ENCODE data around the gene KRTAP9-2.
"Not testable (repeated sequence)": the region's sequence is repeated elsewhere in the genome, so short reads cannot be mapped to it uniquely, and the experiment has no call there.

KRTAP9-2 gene

GRCh38 chr17:41237116-41237515 lies 10.7 kb downstream of the KRTAP9-2 start:
- not testable (repeated sequence) for DNase-seq

DNA sequence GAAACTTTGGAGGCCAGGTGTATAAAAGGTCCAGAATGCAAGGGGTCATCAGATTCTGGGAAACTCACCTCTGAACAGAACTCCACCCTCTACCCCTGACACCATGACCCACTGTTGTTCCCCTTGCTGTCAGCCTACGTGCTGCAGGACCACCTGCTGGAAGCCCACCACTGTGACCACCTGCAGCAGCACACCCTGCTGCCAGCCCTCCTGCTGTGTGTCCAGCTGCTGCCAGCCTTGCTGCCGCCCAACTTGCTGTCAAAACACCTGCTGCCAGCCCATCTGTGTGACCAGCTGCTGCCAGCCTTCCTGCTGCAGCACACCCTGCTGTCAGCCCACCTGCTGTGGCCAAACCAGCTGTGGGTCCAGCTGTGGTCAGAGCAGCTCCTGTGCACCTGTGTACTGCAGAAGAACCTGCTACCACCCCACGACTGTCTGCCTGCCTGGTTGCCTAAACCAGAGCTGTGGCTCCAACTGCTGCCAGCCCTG lies 11.5 kb downstream of the KRTAP9-2 start, which contains the start of gene KRTAP9-8:
TSS of gene KRTAP9-8 (plus strand) at position 51 of the 489 bp plus-strand sequence. CDS start at position 104, 53 bp downstream.
- not testable (repeated sequence) for DNase-seq

GRCh38 chr17:41246995-41247787 lies 20.7 kb downstream of the KRTAP9-2 start:
- DNase-seq, result not testable (repeated sequence)

- DNase-seq, result not testable (repeated sequence)
These were observed 23.3 kb downstream of the KRTAP9-2 start, which contains the start of gene KRTAP9-4 for GRCh38 chr17:41249637-41250240. TSS of gene KRTAP9-4 (plus strand) at chr17:41249687. CDS start at chr17:41249721, 34 bp downstream.

DNA sequence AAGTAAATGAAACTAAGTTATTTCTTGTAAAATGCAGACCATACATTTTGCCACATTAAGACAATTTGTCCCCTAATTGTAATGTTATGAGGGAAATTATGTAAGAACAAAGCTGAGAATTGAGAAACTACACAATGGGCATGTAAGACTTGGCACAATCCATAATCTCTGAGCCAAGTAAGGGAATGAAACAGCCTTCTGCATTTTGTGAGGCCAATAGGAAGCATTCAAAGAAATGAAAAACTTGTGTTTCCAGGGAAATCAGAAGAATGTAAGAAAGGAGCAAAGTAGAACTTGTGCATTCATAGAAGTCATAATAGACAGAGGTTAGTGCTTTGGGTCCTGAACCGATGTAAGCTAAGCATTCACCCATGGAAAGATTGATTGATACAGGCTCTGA lies 24.8 kb downstream of the KRTAP9-2 start:
- no peak for DNase-seq

DNA sequence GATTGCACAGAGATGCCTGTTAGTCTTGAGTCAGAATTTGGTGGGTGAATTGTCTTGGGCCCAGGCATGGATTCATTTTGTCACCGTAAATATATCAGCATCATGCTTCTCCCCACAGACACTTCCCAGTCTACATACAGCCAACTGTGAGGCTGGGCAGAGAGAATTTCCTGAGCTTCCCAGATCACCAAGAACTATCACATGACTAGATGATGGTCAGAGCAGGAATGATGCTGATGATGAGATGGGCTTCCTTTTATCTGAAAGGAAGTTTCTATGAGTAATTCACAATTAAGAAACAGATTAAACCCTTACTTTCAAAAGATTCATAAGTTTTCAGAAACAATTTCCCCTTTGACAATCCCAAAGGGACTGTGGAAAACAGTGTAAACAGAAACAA lies 28.4 kb downstream of the KRTAP9-2 start:
- no peak for DNase-seq

GRCh38 chr17:41255381-41256290 lies 29.2 kb downstream of the KRTAP9-2 start, which contains the start of gene KRTAP9-9:
TSS of gene KRTAP9-9 (plus strand) at chr17:41255384.
- DNase-seq, result not testable (repeated sequence)

DNA sequence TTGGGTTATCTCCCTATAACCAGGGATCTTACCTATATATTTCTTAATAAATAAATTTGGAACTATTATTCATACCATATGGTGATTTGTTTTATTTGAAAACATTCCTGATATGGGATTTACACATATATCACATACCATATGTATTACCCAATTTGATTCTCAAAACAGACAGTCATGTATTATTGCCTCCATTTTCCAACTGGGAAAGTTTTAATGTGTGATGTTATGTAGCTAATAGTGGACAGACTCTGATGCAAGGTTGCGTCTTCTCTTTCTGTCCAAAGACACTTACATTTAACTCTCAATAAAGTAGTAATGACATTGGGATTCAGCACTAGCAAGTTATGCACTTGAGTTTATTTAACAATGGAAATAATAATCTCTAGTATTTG lies 29.8 kb downstream of the KRTAP9-2 start:
- DNase-seq, result no peak

DNA sequence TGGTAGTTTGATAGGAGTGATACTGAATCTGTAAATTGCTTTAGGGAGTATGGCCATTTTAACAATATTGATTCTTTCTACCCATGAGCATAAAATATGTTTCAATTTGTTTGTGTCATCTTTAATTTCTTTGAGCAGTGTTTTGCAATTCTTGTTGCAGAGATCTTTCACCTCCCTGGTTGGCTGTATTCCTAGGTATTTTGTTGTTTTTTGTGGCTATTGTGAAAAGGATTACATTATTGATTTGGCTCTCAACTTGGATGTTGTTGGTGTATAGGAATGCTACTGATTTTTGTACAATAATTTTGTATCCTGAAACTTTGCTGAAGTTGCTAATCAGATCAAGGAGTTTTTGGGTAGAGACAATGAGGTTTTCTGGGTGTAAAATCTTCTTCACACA lies 32.0 kb downstream of the KRTAP9-2 start:
- DNase-seq, result no peak

GRCh38 chr17:41263212-41263611 lies 36.8 kb downstream of the KRTAP9-2 start:
- no peak for DNase-seq

DNA sequence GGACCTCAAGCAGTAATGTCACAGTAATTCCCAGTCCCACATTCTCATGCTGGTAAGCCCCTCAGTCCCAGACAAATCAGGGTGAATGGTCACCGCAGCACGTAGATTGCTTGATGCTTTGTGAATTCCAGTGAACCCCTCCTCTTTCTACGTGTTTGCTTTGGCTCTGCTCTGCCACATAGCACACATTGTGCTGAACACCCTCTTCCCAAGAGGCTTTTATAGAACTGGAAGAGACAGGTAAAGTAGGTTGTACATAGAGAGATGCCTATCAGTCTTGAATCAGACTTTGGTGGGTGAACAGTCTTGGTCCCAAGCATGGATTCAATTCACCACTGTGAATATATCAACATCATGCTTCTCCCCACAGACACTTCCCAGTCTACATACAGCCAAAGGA lies 38.2 kb downstream of the KRTAP9-2 start:
- DNase-seq, result no peak

DNA sequence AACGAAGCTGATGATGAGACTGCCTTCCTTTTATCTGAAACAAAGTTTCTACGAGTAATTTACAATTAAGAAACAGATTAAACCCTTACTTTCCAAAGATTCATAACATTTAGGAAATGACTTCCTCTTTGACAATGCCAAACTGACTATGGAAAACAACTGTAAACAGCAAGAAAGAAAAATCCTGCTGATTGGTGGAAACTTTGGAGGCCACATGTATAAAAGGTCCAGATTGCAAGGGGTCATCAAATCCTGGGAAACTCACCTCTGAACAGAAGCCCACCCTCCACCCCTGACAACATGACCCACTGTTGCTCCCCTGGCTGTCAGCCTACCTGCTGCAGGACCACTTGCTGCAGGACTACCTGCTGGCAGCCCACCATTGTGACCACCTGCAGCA lies 38.6 kb downstream of the KRTAP9-2 start, which contains the start of gene KRTAP9-6:
TSS of gene KRTAP9-6 (plus strand) at position 301 of the 400 bp plus-strand sequence. CDS start at position 301, 0 bp downstream.
- no peak for DNase-seq

GRCh38 chr17:41267711-41268110 lies 41.3 kb downstream of the KRTAP9-2 start:
- no peak for DNase-seq

- DNase-seq, result not testable (repeated sequence)
These were observed 44.9 kb downstream of the KRTAP9-2 start for GRCh38 chr17:41271323-41271722.

GRCh38 chr17:41271858-41272257 lies 45.4 kb downstream of the KRTAP9-2 start:
- DNase-seq, result no peak

DNA sequence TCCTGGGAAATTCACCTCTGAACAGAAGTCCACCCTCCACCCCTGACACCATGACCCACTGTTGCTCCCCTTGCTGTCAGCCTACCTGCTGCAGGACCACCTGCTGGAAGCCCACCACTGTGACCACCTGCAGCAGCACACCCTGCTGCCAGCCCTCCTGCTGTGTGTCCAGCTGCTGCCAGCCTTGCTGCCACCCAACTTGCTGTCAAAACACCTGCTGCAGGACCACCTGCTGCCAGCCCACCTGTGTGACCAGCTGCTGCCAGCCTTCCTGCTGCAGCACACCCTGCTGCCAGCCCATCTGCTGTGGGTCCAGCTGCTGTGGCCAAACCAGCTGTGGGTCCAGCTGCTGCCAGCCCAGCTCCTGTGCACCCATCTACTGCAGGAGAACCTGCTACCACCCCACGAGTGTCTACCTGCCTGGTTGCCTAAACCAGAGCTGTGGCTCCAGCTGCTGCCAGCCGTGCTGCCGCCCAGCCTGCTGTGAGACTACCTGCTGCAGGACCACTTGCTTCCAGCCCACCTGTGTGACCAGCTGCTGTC lies 49.3 kb downstream of the KRTAP9-2 start, which contains the start of gene KRTAP9-7:
TSS of gene KRTAP9-7 (plus strand) at position 51 of the 543 bp plus-strand sequence. CDS start at position 51, 0 bp downstream.
- not testable (repeated sequence) for DNase-seq
